OCI-LY7 (cell line): Measurements from ENCODE around the gene MAPK8IP2.
"Not testable (repeated sequence)": the region's sequence is repeated elsewhere in the genome, so short reads cannot be mapped to it uniquely, and the experiment has no call there.

Experiments used
- CTCF ChIP-seq: fragments of 200-600 bp; sonication (generic); conservative IDR thresholded peaks from 2 replicates; pipeline ENCODE4 v1.5.1; 2014; ENCODE audit warnings: mild to moderate bottlenecking, antibody characterized with exemption, low read length, moderate library complexity, mixed read lengths
- EZH2phosphoT487 ChIP-seq: fragments of 200-600 bp; sonication (generic); IDR thresholded peaks from 2 replicates; pipeline ENCODE4 v1.6.1; 2018; ENCODE audit warnings: low read depth, borderline replicate concordance, mild to moderate bottlenecking, mixed run types, antibody characterized with exemption, low read length, moderate library complexity, mixed read lengths

DNA sequence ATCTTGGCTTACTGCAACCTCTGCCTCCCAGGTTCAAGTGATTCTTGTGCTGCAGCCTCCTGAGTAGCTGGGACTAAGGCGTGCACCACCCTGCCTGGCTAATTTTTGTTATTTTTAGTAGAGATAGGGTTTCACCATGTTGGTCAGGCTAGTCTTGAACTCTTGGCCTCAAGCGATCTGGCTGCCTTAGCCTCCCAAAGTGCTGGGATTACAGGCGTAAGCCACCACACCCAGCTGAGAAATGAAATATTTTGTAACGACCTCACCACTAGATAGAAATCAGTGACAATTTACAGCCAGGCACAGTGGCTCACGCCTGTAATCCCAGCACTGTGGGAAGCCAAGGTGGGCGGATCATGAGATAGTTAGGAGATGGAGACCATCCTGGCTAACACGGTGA lies 59.1 kb downstream of the MAPK8IP2 start:
- not testable (repeated sequence) for TF ChIP-seq CTCF, EZH2phosphoT487
